Liver (tissue), 9 donors: Measurements from ENCODE around the gene FXYD2. TPM values are rescaled to one million over a fixed set of nuclear protein-coding genes. Genes with fewer than 3 reads are reported as not detected.
A peak's percentile ranks its signal among the peaks of the same experiment; 100 is the strongest.

Source experiments
- DNase-seq: peaks from one replicate; pipeline ENCODE4 v3.0.0-alpha.2; 2017; ENCODE audit warnings: low spot score
- H3K27ac ChIP-seq, 2 donors: one replicate each; pipeline ENCODE4 v1.7.0; 2013; ENCODE audit warnings: inconsistent platforms in 2 of 2, low read length in 2 of 2, control low read depth in 1 of 2, low read depth in 1 of 2, mild to moderate bottlenecking in 1 of 2
- H3K27me3 ChIP-seq, 4 donors: one replicate each; pipeline versions ENCODE4 v1.6.1 to v1.7.0; 2013; ENCODE audit warnings: low read length in 3 of 4, inconsistent platforms in 1 of 4, mild to moderate bottlenecking in 1 of 4, moderate library complexity in 1 of 4; ENCODE audit not compliant: control insufficient read depth in 4 of 4, insufficient read depth in 4 of 4
- H3K36me3 ChIP-seq, 4 donors: one replicate each; pipeline versions ENCODE4 v1.6.1 to v1.7.0; 2013; ENCODE audit warnings: low read length in 3 of 4, mild to moderate bottlenecking in 3 of 4, low read depth in 1 of 4, moderate library complexity in 1 of 4; ENCODE audit not compliant: control insufficient read depth in 4 of 4, insufficient read depth in 3 of 4
- H3K4me1 ChIP-seq, 4 donors: one replicate each; pipeline versions ENCODE4 v1.6.1 to v1.7.0; 2013; ENCODE audit warnings: low read length in 3 of 4, mild to moderate bottlenecking in 3 of 4, moderate library complexity in 1 of 4; ENCODE audit not compliant: control insufficient read depth in 4 of 4, insufficient read depth in 4 of 4
- H3K4me3 ChIP-seq, 3 donors: one replicate each; pipeline versions ENCODE4 v1.6.1 to v1.7.0; 2013; ENCODE audit warnings: low read length in 3 of 3, control low read depth in 1 of 3, low read depth in 1 of 3, mild to moderate bottlenecking in 1 of 3
- H3K9ac ChIP-seq, 2 donors: one replicate each; pipeline ENCODE4 v1.7.0; 2013; ENCODE audit warnings: low read length in 2 of 2, mild to moderate bottlenecking in 2 of 2, moderate library complexity in 2 of 2, control low read depth in 1 of 2, low read depth in 1 of 2
- H3K9me3 ChIP-seq, 4 donors: one replicate each; pipeline versions ENCODE4 v1.6.1 to v1.7.0; 2013; ENCODE audit warnings: low read length in 3 of 4; ENCODE audit not compliant: control insufficient read depth in 4 of 4
- ATF3 ChIP-seq: IDR thresholded peaks from 2 replicates; pipeline ENCODE4 v1.6.1; 2016; ENCODE audit warnings: antibody characterized with exemption
- FOXA1 ChIP-seq: IDR thresholded peaks from 2 replicates; pipeline ENCODE4 v1.6.1; 2016; ENCODE audit warnings: antibody characterized with exemption
- FOXA2 ChIP-seq: IDR thresholded peaks from 2 replicates; pipeline ENCODE4 v1.6.1; 2016; ENCODE audit warnings: antibody characterized with exemption
- GABPA ChIP-seq, 2 donors: IDR thresholded peaks in 1 of 2; conservative IDR thresholded peaks in 1 of 2; 2 replicates each; pipeline ENCODE4 v1.6.1; 2016; ENCODE audit warnings: antibody characterized with exemption in 2 of 2, mild to moderate bottlenecking in 1 of 2, moderate library complexity in 1 of 2
- HNF4A ChIP-seq, 2 donors: conservative IDR thresholded peaks; 2 replicates each; pipeline ENCODE4 v1.6.1; 2016; ENCODE audit warnings: antibody characterized with exemption in 2 of 2, mild to moderate bottlenecking in 2 of 2
- HNF4G ChIP-seq: IDR thresholded peaks from 2 replicates; pipeline ENCODE4 v1.6.1; 2016; ENCODE audit warnings: antibody characterized with exemption
- RAD21 ChIP-seq, 2 donors: IDR thresholded peaks; 2 replicates each; pipeline ENCODE4 v1.6.1; 2016; ENCODE audit warnings: antibody characterized with exemption in 2 of 2, mild to moderate bottlenecking in 2 of 2
- REST ChIP-seq: IDR thresholded peaks from 2 replicates; pipeline ENCODE4 v1.6.1; 2016; ENCODE audit warnings: antibody characterized with exemption, mild to moderate bottlenecking
- SP1 ChIP-seq: IDR thresholded peaks from 2 replicates; pipeline ENCODE4 v1.6.1; 2018; ENCODE audit warnings: antibody characterized with exemption, mild to moderate bottlenecking
- TAF1 ChIP-seq: conservative IDR thresholded peaks from 2 replicates; pipeline ENCODE4 v1.6.1; 2016; ENCODE audit warnings: antibody characterized with exemption, mild to moderate bottlenecking
- YY1 ChIP-seq: IDR thresholded peaks from 2 replicates; pipeline ENCODE4 v1.6.1; 2016; ENCODE audit warnings: antibody characterized with exemption, mild to moderate bottlenecking
- ZBTB33 ChIP-seq: IDR thresholded peaks from 2 replicates; pipeline ENCODE4 v1.6.1; 2016; ENCODE audit warnings: antibody characterized with exemption
- WGBS: extraction: QIAGEN DNeasy Blood & Tissue Kit; methylation state at CpG from one replicate; pipeline ENCODE4 v1.1.7; 2013; 5-methylcytosine and 5-hydroxymethylcytosine counted together
- polyA plus RNA-seq, 2 donors: library from polyadenylated mRNA; stranded (reverse) in 1 of 2; unstranded in 1 of 2; fragments of 200-250 nt in 1 of 2; fragments of >200 nt in 1 of 2; fragmentation: Nextera tagmentation in 1 of 2; extraction: Ambion mirVana in 1 of 2; gene quantifications; one replicate each; pipeline versions ENCODE4 v1.2.1 to v1.2.3, GENCODE V29; 2013 to 2015
- total RNA-seq, 2 donors: library from RNA; depleted of rRNA; stranded (reverse); fragments of >200 nt; gene quantifications; one replicate each; pipeline ENCODE4 v1.2.3, GENCODE V29; 2014
- donor health status: healthy.
- donor health status: healthy.
- donor health status: healthy.
- donor health status: healthy.
- donor health status: healthy.

Gene FXYD2
- total and polyA plus RNA-seq, 4 donors: 20.2 to 105 (median 41.8) TPM

GRCh38 chr11:117828611-117829368 is 4.2 kb upstream of the FXYD2 start:
- Histone ChIP-seq H3K27ac (no peak overlapping the region), H3K4me3 (no peak overlapping the region), H3K36me3 (no peaks in the 10 kb centered on the region), H3K4me1 (peaks cover 0 to 11% (median 4%) of the 10 kb centered on the region in 4 donors), H3K9me3 (no peaks in the 10 kb centered on the region), H3K27me3 (no peaks in the 10 kb centered on the region), H3K9ac (no peak overlapping the region)
- peak; percentile 33 for DNase-seq
- TF ChIP-seq TAF1 (no peak), FOXA2 (no peak), YY1 (no peak), SP1 (no peak), ATF3 (no peak), HNF4G (no peak), RAD21 (IDR thresholded peaks at IDR 0.05) (no peak), REST (no peak), ZBTB33 (no peak), HNF4A (conservative IDR thresholded peaks at IDR 0.05) (no peak), GABPA (IDR thresholded peaks at IDR 0.05 in 1 of 2, conservative IDR thresholded peaks at IDR 0.05 in 1 of 2) (no peak), FOXA1 (no peak)
- WGBS: 65% methylated on average over 16 of the region's 16 CpGs

- Histone ChIP-seq H3K4me3 (no peak overlapping the region), H3K27me3 (no peaks in the 10 kb centered on the region), H3K9ac (no peak overlapping the region), H3K9me3 (no peaks in the 10 kb centered on the region), H3K4me1 (peaks cover 0 to 16% (median 4%) of the 10 kb centered on the region in 4 donors), H3K36me3 (no peaks in the 10 kb centered on the region), H3K27ac (no peak overlapping the region)
- TF ChIP-seq YY1 (no peak), SP1 (no peak)
- DNase-seq: peak; percentile 23
- 72% methylated on average over 15 of the region's 15 CpGs for WGBS
Observed at GRCh38 chr11:117827521-117828511, 3.3 kb upstream of the FXYD2 start.
